IMR-90 (cell line): ENCODE data around the gene DGKD.

Experiments
- CHD1 ChIP-seq: IDR thresholded peaks from 2 replicates; pipeline ENCODE4 v1.6.1; 2012; ENCODE audit warnings: low read depth, low read length, improper control_type of control experiment
- MAZ ChIP-seq: IDR thresholded peaks from 2 replicates; pipeline ENCODE4 v1.6.1; 2012; ENCODE audit warnings: low read depth, mild to moderate bottlenecking, low read length, improper control_type of control experiment, moderate library complexity, borderline replicate concordance
- POLR2A ChIP-seq: IDR thresholded peaks from 2 replicates; pipeline ENCODE4 v1.6.1; 2012; ENCODE audit warnings: mild to moderate bottlenecking, low read depth, low read length
- RAD21 ChIP-seq: IDR thresholded peaks from 2 replicates; pipeline ENCODE4 v1.6.1; 2012; ENCODE audit warnings: low read length, improper control_type of control experiment
- TF ChIP-seq, protein P1 (sequence below): conservative IDR thresholded peaks from 2 replicates; pipeline ENCODE4 v1.5.1; 2012; ENCODE audit warnings: mild to moderate bottlenecking, low read depth, low read length, improper control_type of control experiment

- TF ChIP-seq RAD21: no peak
- no peak for TF ChIP-seq POLR2A
- TF ChIP-seq, protein P1, sequence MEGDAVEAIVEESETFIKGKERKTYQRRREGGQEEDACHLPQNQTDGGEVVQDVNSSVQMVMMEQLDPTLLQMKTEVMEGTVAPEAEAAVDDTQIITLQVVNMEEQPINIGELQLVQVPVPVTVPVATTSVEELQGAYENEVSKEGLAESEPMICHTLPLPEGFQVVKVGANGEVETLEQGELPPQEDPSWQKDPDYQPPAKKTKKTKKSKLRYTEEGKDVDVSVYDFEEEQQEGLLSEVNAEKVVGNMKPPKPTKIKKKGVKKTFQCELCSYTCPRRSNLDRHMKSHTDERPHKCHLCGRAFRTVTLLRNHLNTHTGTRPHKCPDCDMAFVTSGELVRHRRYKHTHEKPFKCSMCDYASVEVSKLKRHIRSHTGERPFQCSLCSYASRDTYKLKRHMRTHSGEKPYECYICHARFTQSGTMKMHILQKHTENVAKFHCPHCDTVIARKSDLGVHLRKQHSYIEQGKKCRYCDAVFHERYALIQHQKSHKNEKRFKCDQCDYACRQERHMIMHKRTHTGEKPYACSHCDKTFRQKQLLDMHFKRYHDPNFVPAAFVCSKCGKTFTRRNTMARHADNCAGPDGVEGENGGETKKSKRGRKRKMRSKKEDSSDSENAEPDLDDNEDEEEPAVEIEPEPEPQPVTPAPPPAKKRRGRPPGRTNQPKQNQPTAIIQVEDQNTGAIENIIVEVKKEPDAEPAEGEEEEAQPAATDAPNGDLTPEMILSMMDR: no peak
- TF ChIP-seq MAZ: no peak
- no peak for TF ChIP-seq CHD1
Measured at GRCh38 chr2:233352141-233352842, 2.0 kb upstream of the DGKD start.
